Measurements from ENCODE around the gene DNAJB8. TPM values are rescaled to one million over a fixed set of nuclear protein-coding genes. Genes with fewer than 3 reads are reported as not detected.
A peak's percentile ranks its signal among the peaks of the same experiment; 100 is the strongest.

The DNAJB8 gene
- total RNA-seq, 1 donor: not detected

GRCh38 chr3:128498127-128498626 lies 31.5 kb upstream of the DNAJB8 start:
- peaks cover 3% of the 10 kb centered on the region for H3K4me1 ChIP-seq (ENCODE audit: insufficient read depth, low read length)
- no peaks in the 10 kb centered on the region for H3K9me3 ChIP-seq (ENCODE audit: low read depth, low read length)
- H3K27me3 ChIP-seq (ENCODE audit: insufficient read depth, low read length): peaks cover 53% of the 10 kb centered on the region
- no peak overlapping the region for H3K4me3 ChIP-seq (ENCODE audit: low read length)

GRCh38 chr3:128497305-128498126 lies 30.8 kb upstream of the DNAJB8 start:
- peaks cover 8% of the 10 kb centered on the region for H3K4me1 ChIP-seq (ENCODE audit: insufficient read depth, low read length)
- H3K4me3 ChIP-seq (ENCODE audit: low read length): no peak overlapping the region
- H3K27me3 ChIP-seq (ENCODE audit: insufficient read depth, low read length): peaks cover 54% of the 10 kb centered on the region
- no peaks in the 10 kb centered on the region for H3K9me3 ChIP-seq (ENCODE audit: low read depth, low read length)

GRCh38 chr3:128496602-128497304 lies 30.1 kb upstream of the DNAJB8 start:
- H3K9me3 ChIP-seq (ENCODE audit: low read depth, low read length): no peaks in the 10 kb centered on the region
- no peak overlapping the region for H3K4me3 ChIP-seq (ENCODE audit: low read length)
- peaks cover 62% of the 10 kb centered on the region for H3K27me3 ChIP-seq (ENCODE audit: insufficient read depth, low read length)
- peaks cover 16% of the 10 kb centered on the region for H3K4me1 ChIP-seq (ENCODE audit: insufficient read depth, low read length)

GRCh38 chr3:128496019-128496601 lies 29.4 kb upstream of the DNAJB8 start:
- Histone ChIP-seq H3K9me3 (ENCODE audit: low read depth, low read length) (no peaks in the 10 kb centered on the region), H3K27me3 (ENCODE audit: insufficient read depth, low read length) (peaks cover 68% of the 10 kb centered on the region), H3K4me3 (ENCODE audit: low read length) (no peak overlapping the region), H3K4me1 (ENCODE audit: insufficient read depth, low read length) (peaks cover 20% of the 10 kb centered on the region)

- peaks cover 22% of the 10 kb centered on the region for H3K4me1 ChIP-seq (ENCODE audit: insufficient read depth, low read length)
- H3K9me3 ChIP-seq (ENCODE audit: low read depth, low read length): no peaks in the 10 kb centered on the region
- H3K27me3 ChIP-seq (ENCODE audit: insufficient read depth, low read length): peaks cover 73% of the 10 kb centered on the region
These were observed 28.8 kb upstream of the DNAJB8 start for GRCh38 chr3:128495435-128495970.

GRCh38 chr3:128494367-128494650 lies 27.6 kb upstream of the DNAJB8 start:
- Histone ChIP-seq H3K27me3 (ENCODE audit: insufficient read depth, low read length) (peaks cover 76% of the 10 kb centered on the region), H3K4me1 (ENCODE audit: insufficient read depth, low read length) (peaks cover 34% of the 10 kb centered on the region), H3K9me3 (ENCODE audit: low read depth, low read length) (no peaks in the 10 kb centered on the region), H3K4me3 (ENCODE audit: low read length) (no peak overlapping the region)

More at GRCh38 chr3:128495435-128495970, 28.8 kb upstream of the DNAJB8 start:
- no peak overlapping the region for H3K4me3 ChIP-seq (ENCODE audit: low read length)

- H3K27me3 ChIP-seq (ENCODE audit: insufficient read depth, low read length): peaks cover 81% of the 10 kb centered on the region
- H3K4me3 ChIP-seq (ENCODE audit: low read length): no peak overlapping the region
- H3K4me1 ChIP-seq (ENCODE audit: insufficient read depth, low read length): peaks cover 39% of the 10 kb centered on the region
- no peaks in the 10 kb centered on the region for H3K9me3 ChIP-seq (ENCODE audit: low read depth, low read length)
These were observed 27.1 kb upstream of the DNAJB8 start for GRCh38 chr3:128493570-128494366.

GRCh38 chr3:128492671-128493569 lies 26.2 kb upstream of the DNAJB8 start, which contains the start of gene GATA2:
Gene GATA2 (minus strand): TSS chr3:128493201. CDS start chr3:128487031, 6,170 bp downstream.
- peaks cover 48% of the 10 kb centered on the region for H3K4me1 ChIP-seq (ENCODE audit: insufficient read depth, low read length)
- H3K4me3 ChIP-seq (ENCODE audit: low read length): peak within 1 kb of the TSS; percentile 26
- peaks cover 86% of the 10 kb centered on the region for H3K27me3 ChIP-seq (ENCODE audit: insufficient read depth, low read length)
- H3K9me3 ChIP-seq (ENCODE audit: low read depth, low read length): no peaks in the 10 kb centered on the region

- Histone ChIP-seq H3K4me1 (ENCODE audit: insufficient read depth, low read length) (peaks cover 52% of the 10 kb centered on the region), H3K4me3 (ENCODE audit: low read length) (peak overlapping the region; percentile 26), H3K9me3 (ENCODE audit: low read depth, low read length) (no peaks in the 10 kb centered on the region), H3K27me3 (ENCODE audit: insufficient read depth, low read length) (peaks cover 90% of the 10 kb centered on the region)
These were observed 25.4 kb upstream of the DNAJB8 start for GRCh38 chr3:128491941-128492670.

GRCh38 chr3:128491691-128491940 lies 24.9 kb upstream of the DNAJB8 start:
- peaks cover 90% of the 10 kb centered on the region for H3K27me3 ChIP-seq (ENCODE audit: insufficient read depth, low read length)
- H3K4me1 ChIP-seq (ENCODE audit: insufficient read depth, low read length): peaks cover 57% of the 10 kb centered on the region
- no peaks in the 10 kb centered on the region for H3K9me3 ChIP-seq (ENCODE audit: low read depth, low read length)
- peak overlapping the region; percentile 26 for H3K4me3 ChIP-seq (ENCODE audit: low read length)

GRCh38 chr3:128490915-128491690 lies 24.4 kb upstream of the DNAJB8 start:
- peaks cover 60% of the 10 kb centered on the region for H3K4me1 ChIP-seq (ENCODE audit: insufficient read depth, low read length)
- no peaks in the 10 kb centered on the region for H3K9me3 ChIP-seq (ENCODE audit: low read depth, low read length)
- peaks cover 93% of the 10 kb centered on the region for H3K27me3 ChIP-seq (ENCODE audit: insufficient read depth, low read length)
- H3K4me3 ChIP-seq (ENCODE audit: low read length): peak overlapping the region; percentile 24

GRCh38 chr3:128490650-128490914 lies 23.9 kb upstream of the DNAJB8 start:
- Histone ChIP-seq H3K27me3 (ENCODE audit: insufficient read depth, low read length) (peaks cover 92% of the 10 kb centered on the region), H3K4me3 (ENCODE audit: low read length) (peak overlapping the region; percentile 24), H3K4me1 (ENCODE audit: insufficient read depth, low read length) (peaks cover 60% of the 10 kb centered on the region), H3K9me3 (ENCODE audit: low read depth, low read length) (no peaks in the 10 kb centered on the region)

Measured in mononuclear cell (primary cell).